ENCODE results near the gene INAVA. TPM values are rescaled to one million over a fixed set of nuclear protein-coding genes. Genes with fewer than 3 reads are reported as not detected.
A peak's percentile ranks its signal among the peaks of the same experiment; 100 is the strongest.

Gene INAVA
- total RNA-seq, 1 donor from 2014 or later, result not detected

- no peak for DNase-seq (ENCODE audit: low read depth in 2 of 2)
Measured at GRCh38 chr1:200875416-200875815, 19.3 kb upstream of the INAVA start.

- DNase-seq (ENCODE audit: low read depth in 2 of 2), result no peak
Measured at GRCh38 chr1:200877010-200877409, 17.7 kb upstream of the INAVA start.

GRCh38 chr1:200877839-200878551 lies 16.7 kb upstream of the INAVA start:
- DNase-seq (ENCODE audit: low read depth in 2 of 2), result no peak

GRCh38 chr1:200880212-200880611 lies 14.5 kb upstream of the INAVA start:
- DNase-seq (ENCODE audit: low read depth in 2 of 2), result no peak

- DNase-seq (ENCODE audit: low read depth in 2 of 2), result no peak
Measured at GRCh38 chr1:200883118-200883517, 11.6 kb upstream of the INAVA start.

- no peak for DNase-seq (ENCODE audit: low read depth in 2 of 2)
Measured at GRCh38 chr1:200885623-200886402, 8.9 kb upstream of the INAVA start.

- DNase-seq (ENCODE audit: low read depth in 2 of 2), result no peak
Measured at GRCh38 chr1:200886594-200886993, 8.1 kb upstream of the INAVA start.

- DNase-seq (ENCODE audit: low read depth in 2 of 2), result no peak
Measured at GRCh38 chr1:200887036-200887435, 7.7 kb upstream of the INAVA start.

GRCh38 chr1:200887772-200888348 lies 6.8 kb upstream of the INAVA start:
- DNase-seq (ENCODE audit: low read depth in 2 of 2), result no peak

- no peak for DNase-seq (ENCODE audit: low read depth in 2 of 2)
Measured at GRCh38 chr1:200888349-200888838, 6.3 kb upstream of the INAVA start.

- no peak for DNase-seq (ENCODE audit: low read depth in 2 of 2)
Measured at GRCh38 chr1:200889571-200889970, 5.1 kb upstream of the INAVA start.

- DNase-seq (ENCODE audit: low read depth in 2 of 2), result no peak
Measured at GRCh38 chr1:200890027-200890426, 4.7 kb upstream of the INAVA start.

GRCh38 chr1:200890818-200891773 lies 3.6 kb upstream of the INAVA start:
- DNase-seq (ENCODE audit: low read depth in 2 of 2), result peak in 1 of 2 donors; percentile 18

- DNase-seq (ENCODE audit: low read depth in 2 of 2), result no peak
Measured at GRCh38 chr1:200891774-200892157, 2.9 kb upstream of the INAVA start.

GRCh38 chr1:200892546-200892945 lies 2.2 kb upstream of the INAVA start:
- no peak for DNase-seq (ENCODE audit: low read depth in 2 of 2)

- DNase-seq (ENCODE audit: low read depth in 2 of 2), result no peak
Measured at GRCh38 chr1:200892958-200893357, 1.7 kb upstream of the INAVA start.

- DNase-seq (ENCODE audit: low read depth in 2 of 2), result no peak
Measured at GRCh38 chr1:200893411-200893901, 1.2 kb upstream of the INAVA start.

- no peak for DNase-seq (ENCODE audit: low read depth in 2 of 2)
Measured at GRCh38 chr1:200895443-200895789, 716 bp downstream of the INAVA start.

GRCh38 chr1:200895801-200896530 lies 1.3 kb downstream of the INAVA start:
- DNase-seq (ENCODE audit: low read depth in 2 of 2), result no peak

- DNase-seq (ENCODE audit: low read depth in 2 of 2), result no peak
Measured at GRCh38 chr1:200896531-200897196, 2.0 kb downstream of the INAVA start.
